ENCODE results near the gene ERP29.
A peak's percentile ranks its signal among the peaks of the same experiment; 100 is the strongest.

The ERP29 gene

DNA sequence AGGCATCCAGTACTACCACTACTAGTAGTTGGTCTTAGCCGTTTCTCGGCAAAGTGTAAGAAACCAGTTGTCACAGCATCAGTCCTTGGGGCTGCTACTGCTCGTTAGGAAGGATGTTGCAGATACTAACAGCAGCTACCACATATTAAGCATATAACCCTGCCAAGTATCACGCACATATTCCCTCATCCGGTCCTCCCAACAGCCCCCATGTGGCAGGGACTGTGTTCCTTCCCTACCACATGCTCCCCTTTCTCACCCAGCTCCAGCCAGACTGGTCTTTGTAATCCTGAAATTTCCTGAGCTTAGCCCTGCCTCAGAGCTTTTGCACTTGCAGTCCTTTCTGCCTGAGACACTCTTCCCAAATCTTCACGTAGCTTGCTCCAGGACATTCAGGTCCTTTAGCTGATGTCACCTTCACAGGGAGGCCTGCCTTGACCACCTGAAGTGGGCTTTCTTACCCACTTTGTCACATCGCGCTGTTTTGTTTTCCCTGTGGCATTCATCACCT lies 7.8 kb downstream of the ERP29 start:
- TF ChIP-seq TAF1 (IDR thresholded peaks at IDR 0.05; ENCODE audit: borderline replicate concordance, insufficient read depth, low read length): no peak
- TF ChIP-seq POLR2AphosphoS5 (IDR thresholded peaks at IDR 0.05; ENCODE audit: low read depth, low read length): no peak
- TF ChIP-seq SIN3A (IDR thresholded peaks at IDR 0.05; ENCODE audit: borderline replicate concordance, insufficient read depth, low read length): no peak
- TF ChIP-seq, protein P1, sequence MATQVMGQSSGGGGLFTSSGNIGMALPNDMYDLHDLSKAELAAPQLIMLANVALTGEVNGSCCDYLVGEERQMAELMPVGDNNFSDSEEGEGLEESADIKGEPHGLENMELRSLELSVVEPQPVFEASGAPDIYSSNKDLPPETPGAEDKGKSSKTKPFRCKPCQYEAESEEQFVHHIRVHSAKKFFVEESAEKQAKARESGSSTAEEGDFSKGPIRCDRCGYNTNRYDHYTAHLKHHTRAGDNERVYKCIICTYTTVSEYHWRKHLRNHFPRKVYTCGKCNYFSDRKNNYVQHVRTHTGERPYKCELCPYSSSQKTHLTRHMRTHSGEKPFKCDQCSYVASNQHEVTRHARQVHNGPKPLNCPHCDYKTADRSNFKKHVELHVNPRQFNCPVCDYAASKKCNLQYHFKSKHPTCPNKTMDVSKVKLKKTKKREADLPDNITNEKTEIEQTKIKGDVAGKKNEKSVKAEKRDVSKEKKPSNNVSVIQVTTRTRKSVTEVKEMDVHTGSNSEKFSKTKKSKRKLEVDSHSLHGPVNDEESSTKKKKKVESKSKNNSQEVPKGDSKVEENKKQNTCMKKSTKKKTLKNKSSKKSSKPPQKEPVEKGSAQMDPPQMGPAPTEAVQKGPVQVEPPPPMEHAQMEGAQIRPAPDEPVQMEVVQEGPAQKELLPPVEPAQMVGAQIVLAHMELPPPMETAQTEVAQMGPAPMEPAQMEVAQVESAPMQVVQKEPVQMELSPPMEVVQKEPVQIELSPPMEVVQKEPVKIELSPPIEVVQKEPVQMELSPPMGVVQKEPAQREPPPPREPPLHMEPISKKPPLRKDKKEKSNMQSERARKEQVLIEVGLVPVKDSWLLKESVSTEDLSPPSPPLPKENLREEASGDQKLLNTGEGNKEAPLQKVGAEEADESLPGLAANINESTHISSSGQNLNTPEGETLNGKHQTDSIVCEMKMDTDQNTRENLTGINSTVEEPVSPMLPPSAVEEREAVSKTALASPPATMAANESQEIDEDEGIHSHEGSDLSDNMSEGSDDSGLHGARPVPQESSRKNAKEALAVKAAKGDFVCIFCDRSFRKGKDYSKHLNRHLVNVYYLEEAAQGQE (IDR thresholded peaks at IDR 0.05; ENCODE audit: insufficient read depth in 1 of 2, low read depth in 2 of 2, low read length in 2 of 2): no peak
- TF ChIP-seq FOXP2 (optimal IDR thresholded peaks at IDR 0.05; ENCODE audit: borderline replicate concordance, extremely low read depth, extremely low read length, insufficient read depth): no peak

DNA sequence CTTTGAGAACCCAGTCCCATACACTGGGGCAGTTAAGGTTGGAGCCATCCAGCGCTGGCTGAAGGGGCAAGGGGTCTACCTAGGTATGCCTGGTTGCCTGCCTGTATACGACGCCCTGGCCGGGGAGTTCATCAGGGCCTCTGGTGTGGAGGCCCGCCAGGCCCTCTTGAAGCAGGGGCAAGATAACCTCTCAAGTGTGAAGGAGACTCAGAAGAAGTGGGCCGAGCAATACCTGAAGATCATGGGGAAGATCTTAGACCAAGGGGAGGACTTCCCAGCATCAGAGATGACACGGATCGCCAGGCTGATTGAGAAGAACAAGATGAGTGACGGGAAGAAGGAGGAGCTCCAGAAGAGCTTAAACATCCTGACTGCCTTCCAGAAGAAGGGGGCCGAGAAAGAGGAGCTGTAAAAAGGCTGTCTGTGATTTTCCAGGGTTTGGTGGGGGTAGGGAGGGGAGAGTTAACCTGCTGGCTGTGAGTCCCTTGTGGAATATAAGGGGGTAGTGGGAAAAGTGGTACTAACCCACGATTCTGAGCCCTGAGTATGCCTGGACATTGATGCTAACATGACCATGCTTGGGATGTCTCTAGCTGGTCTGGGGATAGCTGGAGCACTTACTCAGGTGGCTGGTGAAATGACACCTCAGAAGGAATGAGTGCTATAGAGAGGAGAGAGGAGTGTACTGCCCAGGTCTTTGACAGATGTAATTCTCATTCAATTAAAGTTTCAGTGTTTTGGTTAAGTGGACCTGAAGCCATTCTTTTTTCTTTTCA lies 9.2 kb downstream of the ERP29 start:
- TF ChIP-seq SIN3A (IDR thresholded peaks at IDR 0.05; ENCODE audit: borderline replicate concordance, insufficient read depth, low read length) (no peak), TAF1 (IDR thresholded peaks at IDR 0.05; ENCODE audit: borderline replicate concordance, insufficient read depth, low read length) (no peak), FOXP2 (optimal IDR thresholded peaks at IDR 0.05; ENCODE audit: borderline replicate concordance, extremely low read depth, extremely low read length, insufficient read depth) (no peak), POLR2AphosphoS5 (IDR thresholded peaks at IDR 0.05; ENCODE audit: low read depth, low read length) (peak; percentile 76)
- TF ChIP-seq, protein P1 (IDR thresholded peaks at IDR 0.05; ENCODE audit: insufficient read depth in 1 of 2, low read depth in 2 of 2, low read length in 2 of 2): no peak

DNA sequence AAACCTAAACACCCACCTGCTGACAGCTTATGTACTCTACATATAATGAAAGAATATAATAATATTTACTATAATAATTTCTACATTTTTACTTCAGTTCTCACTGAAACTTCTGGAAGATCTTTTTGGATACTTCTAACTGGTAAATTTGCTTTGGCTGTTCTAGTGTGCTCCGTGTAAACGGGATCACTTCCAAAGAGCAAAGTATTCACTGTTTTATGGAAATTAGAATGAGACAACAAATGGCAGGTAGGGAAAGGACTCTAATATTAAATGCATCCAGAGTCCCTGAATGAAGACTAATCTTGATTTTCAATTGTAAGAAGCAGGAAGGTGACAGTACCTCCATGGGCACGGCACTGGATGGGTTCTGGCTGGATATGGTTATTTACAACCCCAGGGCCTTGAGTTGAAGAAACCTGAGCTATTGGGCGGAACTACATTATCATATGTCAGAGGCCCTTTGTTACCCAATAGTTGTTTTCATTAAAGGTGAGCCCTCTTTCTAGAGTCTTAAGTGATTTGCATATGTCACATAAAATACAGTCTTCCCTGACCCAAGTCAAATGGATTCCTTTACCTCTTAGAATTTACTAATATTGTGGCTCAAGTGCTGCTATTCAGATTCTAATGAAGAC lies 10.7 kb downstream of the ERP29 start:
- TF ChIP-seq POLR2AphosphoS5 (IDR thresholded peaks at IDR 0.05; ENCODE audit: low read depth, low read length) (peak; percentile 33), TAF1 (IDR thresholded peaks at IDR 0.05; ENCODE audit: borderline replicate concordance, insufficient read depth, low read length) (no peak)

DNA sequence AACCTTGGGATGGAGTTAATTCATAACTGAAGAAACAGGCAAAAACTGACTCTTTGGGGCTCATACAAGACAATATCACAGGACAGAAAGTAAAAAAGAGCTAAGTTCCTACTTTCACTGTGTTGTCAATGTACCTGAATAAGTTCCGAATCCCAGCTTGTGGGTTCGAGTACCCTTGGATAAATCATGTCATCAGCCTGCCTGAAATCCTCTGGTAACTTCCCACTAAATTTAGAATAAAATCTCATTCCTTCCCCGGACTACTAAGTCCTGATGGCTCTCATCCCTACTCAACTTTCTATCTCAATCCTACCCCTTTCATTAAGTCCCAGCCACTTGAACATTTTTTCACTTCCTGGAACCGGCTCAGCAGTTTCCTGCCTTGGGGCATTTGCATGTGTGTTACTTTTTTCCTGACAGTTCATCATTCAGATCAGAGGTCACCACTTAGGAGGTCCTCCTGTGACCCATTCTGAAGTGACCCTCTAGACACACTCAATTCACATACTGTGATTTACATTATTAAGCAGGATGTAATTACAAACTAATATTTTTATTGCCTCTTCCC lies 12.7 kb downstream of the ERP29 start:
- TF ChIP-seq POLR2AphosphoS5 (IDR thresholded peaks at IDR 0.05; ENCODE audit: low read depth, low read length): peak; percentile 48; the same call in 1 of the 2 replicates
- TF ChIP-seq, protein P1 (IDR thresholded peaks at IDR 0.05; ENCODE audit: insufficient read depth in 1 of 2, low read depth in 2 of 2, low read length in 2 of 2): no peak
- no peak for TF ChIP-seq FOXP2 (optimal IDR thresholded peaks at IDR 0.05; ENCODE audit: borderline replicate concordance, extremely low read depth, extremely low read length, insufficient read depth)

DNA sequence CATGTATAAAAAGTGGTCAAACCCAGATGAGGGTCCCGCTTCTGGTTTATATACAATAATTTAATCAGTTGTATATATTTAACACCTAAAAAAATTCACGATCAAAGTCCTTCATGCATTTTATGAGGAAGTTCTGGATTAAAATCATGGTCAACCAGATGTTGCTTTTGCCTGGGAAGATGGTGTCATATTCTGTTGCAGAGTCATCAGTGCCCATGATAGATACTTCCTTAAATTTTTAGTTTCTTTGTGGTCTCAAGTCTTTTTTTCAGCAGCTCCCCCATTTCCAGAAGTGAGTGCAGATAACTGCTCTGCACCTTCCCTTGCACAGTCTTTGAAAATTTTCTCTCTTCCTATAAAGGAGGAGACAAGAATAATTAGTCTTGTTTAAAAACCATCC lies 16.1 kb downstream of the ERP29 start:
- TF ChIP-seq POLR2AphosphoS5 (IDR thresholded peaks at IDR 0.05; ENCODE audit: low read depth, low read length) (no peak), SIN3A (IDR thresholded peaks at IDR 0.05; ENCODE audit: borderline replicate concordance, insufficient read depth, low read length) (no peak), TAF1 (IDR thresholded peaks at IDR 0.05; ENCODE audit: borderline replicate concordance, insufficient read depth, low read length) (no peak), FOXP2 (optimal IDR thresholded peaks at IDR 0.05; ENCODE audit: borderline replicate concordance, extremely low read depth, extremely low read length, insufficient read depth) (no peak)
- TF ChIP-seq, protein P1 (IDR thresholded peaks at IDR 0.05; ENCODE audit: insufficient read depth in 1 of 2, low read depth in 2 of 2, low read length in 2 of 2): no peak

Data from PFSK-1 (cell line).